ENCODE measurements around the gene BCL2L2. TPM values are rescaled to one million over a fixed set of nuclear protein-coding genes. Genes with fewer than 3 reads are reported as not detected.

The BCL2L2 gene
- total RNA-seq, 1 donor from 2014 or later: 53.0 TPM

DNA sequence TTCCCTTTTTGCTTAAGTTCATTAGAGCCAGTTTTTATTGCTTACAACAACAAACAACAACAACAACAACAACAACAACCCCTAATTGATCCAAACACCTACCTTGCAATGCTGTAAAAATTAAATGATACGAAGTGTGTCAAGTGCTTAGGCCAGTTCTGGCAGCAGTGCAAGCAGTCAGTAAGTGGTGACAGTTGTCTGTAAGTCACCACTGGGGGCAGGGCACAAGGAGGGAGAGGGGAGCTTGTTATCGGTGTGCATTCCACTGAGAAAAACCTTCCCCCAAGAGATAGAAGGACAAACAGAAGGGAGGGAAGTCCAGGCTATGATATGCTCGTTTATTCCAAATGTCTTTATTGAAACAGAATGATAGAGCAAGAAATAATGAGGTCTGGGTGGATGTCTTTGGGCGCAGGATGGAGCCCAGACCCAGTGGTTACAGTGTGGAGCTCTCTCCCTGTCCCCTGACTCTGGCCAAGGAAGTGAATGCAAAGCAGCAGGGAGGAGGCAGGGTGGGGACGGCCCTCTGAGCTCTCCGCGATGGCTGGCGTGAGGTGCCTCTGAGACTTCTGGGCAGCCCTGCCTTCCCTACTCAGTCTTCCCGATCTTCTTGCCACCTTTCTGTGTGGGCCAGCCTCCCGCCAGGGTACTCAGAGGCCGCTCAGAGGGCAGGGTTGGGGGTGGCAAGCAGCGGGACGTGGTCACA is 39.5 kb downstream of the BCL2L2 start:
- intact Hi-C loops (cut with DNase I): no loop called here
- peak; percentile 20 for ATAC-seq
- Histone ChIP-seq H3K27me3 (peaks cover 5% of the 10 kb centered on the region), H3K9me3 (no peaks in the 10 kb centered on the region), H3K4me3 (no peak overlapping the region), H3K4me1 (no peaks in the 10 kb centered on the region), H3K27ac (no peak overlapping the region), H3K36me3 (no peaks in the 10 kb centered on the region)
- TF ChIP-seq, protein P1, sequence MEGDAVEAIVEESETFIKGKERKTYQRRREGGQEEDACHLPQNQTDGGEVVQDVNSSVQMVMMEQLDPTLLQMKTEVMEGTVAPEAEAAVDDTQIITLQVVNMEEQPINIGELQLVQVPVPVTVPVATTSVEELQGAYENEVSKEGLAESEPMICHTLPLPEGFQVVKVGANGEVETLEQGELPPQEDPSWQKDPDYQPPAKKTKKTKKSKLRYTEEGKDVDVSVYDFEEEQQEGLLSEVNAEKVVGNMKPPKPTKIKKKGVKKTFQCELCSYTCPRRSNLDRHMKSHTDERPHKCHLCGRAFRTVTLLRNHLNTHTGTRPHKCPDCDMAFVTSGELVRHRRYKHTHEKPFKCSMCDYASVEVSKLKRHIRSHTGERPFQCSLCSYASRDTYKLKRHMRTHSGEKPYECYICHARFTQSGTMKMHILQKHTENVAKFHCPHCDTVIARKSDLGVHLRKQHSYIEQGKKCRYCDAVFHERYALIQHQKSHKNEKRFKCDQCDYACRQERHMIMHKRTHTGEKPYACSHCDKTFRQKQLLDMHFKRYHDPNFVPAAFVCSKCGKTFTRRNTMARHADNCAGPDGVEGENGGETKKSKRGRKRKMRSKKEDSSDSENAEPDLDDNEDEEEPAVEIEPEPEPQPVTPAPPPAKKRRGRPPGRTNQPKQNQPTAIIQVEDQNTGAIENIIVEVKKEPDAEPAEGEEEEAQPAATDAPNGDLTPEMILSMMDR (IDR thresholded peaks at IDR 0.05): no peak
- DNase-seq: no peak

GRCh38 chr14:23346693-23347405 is 40.2 kb downstream of the BCL2L2 start:
- ATAC-seq: peak; percentile 6
- H3K9me3 ChIP-seq: no peaks in the 10 kb centered on the region
- H3K4me1 ChIP-seq: peaks cover 4% of the 10 kb centered on the region
- intact Hi-C loops (cut with DNase I): no loop called here
- no peak for DNase-seq
- no peak overlapping the region for H3K27ac ChIP-seq
- H3K36me3 ChIP-seq: no peaks in the 10 kb centered on the region
- TF ChIP-seq, protein P1 (IDR thresholded peaks at IDR 0.05): no peak
- H3K4me3 ChIP-seq: no peak overlapping the region
- H3K27me3 ChIP-seq: peaks cover 12% of the 10 kb centered on the region

- DNase-seq (no peak), ATAC-seq (no peak)
- H3K4me3 ChIP-seq: no peak overlapping the region
- no peak overlapping the region for H3K27ac ChIP-seq
- peaks cover 7% of the 10 kb centered on the region for H3K4me1 ChIP-seq
- TF ChIP-seq, protein P1 (IDR thresholded peaks at IDR 0.05): no peak
- intact Hi-C loops (cut with DNase I): no loop called here
- peaks cover 18% of the 10 kb centered on the region for H3K27me3 ChIP-seq
- H3K36me3 ChIP-seq: no peaks in the 10 kb centered on the region
- H3K9me3 ChIP-seq: no peaks in the 10 kb centered on the region
These were observed 41.0 kb downstream of the BCL2L2 start for GRCh38 chr14:23347406-23348296.

GRCh38 chr14:23348297-23348655 is 41.6 kb downstream of the BCL2L2 start:
- no peaks in the 10 kb centered on the region for H3K36me3 ChIP-seq
- no peak overlapping the region for H3K27ac ChIP-seq
- H3K4me1 ChIP-seq: peaks cover 7% of the 10 kb centered on the region
- no peak overlapping the region for H3K4me3 ChIP-seq
- intact Hi-C loops (cut with DNase I): no loop called here
- no peaks in the 10 kb centered on the region for H3K9me3 ChIP-seq
- peaks cover 24% of the 10 kb centered on the region for H3K27me3 ChIP-seq
- DNase-seq (peak; percentile 20), ATAC-seq (no peak)
- TF ChIP-seq, protein P1 (IDR thresholded peaks at IDR 0.05): no peak

DNA sequence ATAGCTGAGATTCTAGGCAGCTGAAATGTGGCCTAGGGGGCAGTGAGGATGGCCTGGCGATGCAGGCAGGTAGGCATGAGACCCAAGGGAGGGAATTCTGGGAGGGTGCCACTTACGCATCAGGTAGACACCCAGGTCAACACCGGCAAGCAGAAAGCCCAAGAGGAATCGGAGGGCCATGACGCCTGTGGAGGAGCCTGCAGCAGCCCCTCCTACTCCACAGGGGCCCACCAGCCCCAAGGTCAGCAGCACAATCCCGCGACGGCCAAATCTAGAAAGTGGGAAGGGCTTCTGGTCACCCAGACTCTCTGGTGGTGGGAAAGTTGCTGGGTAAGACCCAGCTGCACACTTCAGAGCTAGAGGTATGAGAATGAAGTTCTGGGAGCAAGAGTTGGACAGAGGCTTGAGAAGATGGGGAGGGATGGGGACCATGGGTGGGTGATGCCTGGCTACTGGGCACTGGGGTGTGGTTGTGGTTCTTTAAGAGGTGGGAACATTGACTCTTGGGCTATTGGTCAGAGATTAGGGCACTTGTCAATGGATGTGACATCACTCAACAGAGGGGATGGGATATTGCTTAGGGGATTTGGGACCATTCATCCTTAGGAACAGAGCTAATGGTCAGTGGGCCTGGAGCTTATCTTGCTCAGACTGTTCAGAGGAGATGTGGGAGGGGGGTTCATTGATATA is 42.7 kb downstream of the BCL2L2 start:
- TF ChIP-seq, protein P1 (IDR thresholded peaks at IDR 0.05): no peak
- H3K27ac ChIP-seq: no peak overlapping the region
- H3K9me3 ChIP-seq: no peaks in the 10 kb centered on the region
- ATAC-seq: no peak
- no peaks in the 10 kb centered on the region for H3K36me3 ChIP-seq
- intact Hi-C loops (cut with DNase I): no loop called here
- DNase-seq: no peak
- H3K27me3 ChIP-seq: peaks cover 26% of the 10 kb centered on the region
- no peak overlapping the region for H3K4me3 ChIP-seq
- H3K4me1 ChIP-seq: peaks cover 7% of the 10 kb centered on the region
